Liver (tissue), 9 donors: ENCODE data around the gene HBP1. TPM values are rescaled to one million over a fixed set of nuclear protein-coding genes. Genes with fewer than 3 reads are reported as not detected.

ENCODE experiments used
- DNase-seq: peaks from one replicate; pipeline ENCODE4 v3.0.0-alpha.2; 2017; ENCODE audit warnings: low spot score
- H3K27ac ChIP-seq, 2 donors: one replicate each; pipeline ENCODE4 v1.7.0; 2013; ENCODE audit warnings: inconsistent platforms in 2 of 2, low read length in 2 of 2, control low read depth in 1 of 2, low read depth in 1 of 2, mild to moderate bottlenecking in 1 of 2
- H3K27me3 ChIP-seq, 4 donors: one replicate each; pipeline versions ENCODE4 v1.6.1 to v1.7.0; 2013; ENCODE audit warnings: low read length in 3 of 4, inconsistent platforms in 1 of 4, mild to moderate bottlenecking in 1 of 4, moderate library complexity in 1 of 4; ENCODE audit not compliant: control insufficient read depth in 4 of 4, insufficient read depth in 4 of 4
- H3K36me3 ChIP-seq, 4 donors: one replicate each; pipeline versions ENCODE4 v1.6.1 to v1.7.0; 2013; ENCODE audit warnings: low read length in 3 of 4, mild to moderate bottlenecking in 3 of 4, low read depth in 1 of 4, moderate library complexity in 1 of 4; ENCODE audit not compliant: control insufficient read depth in 4 of 4, insufficient read depth in 3 of 4
- H3K4me1 ChIP-seq, 4 donors: one replicate each; pipeline versions ENCODE4 v1.6.1 to v1.7.0; 2013; ENCODE audit warnings: low read length in 3 of 4, mild to moderate bottlenecking in 3 of 4, moderate library complexity in 1 of 4; ENCODE audit not compliant: control insufficient read depth in 4 of 4, insufficient read depth in 4 of 4
- H3K4me3 ChIP-seq, 3 donors: one replicate each; pipeline versions ENCODE4 v1.6.1 to v1.7.0; 2013; ENCODE audit warnings: low read length in 3 of 3, control low read depth in 1 of 3, low read depth in 1 of 3, mild to moderate bottlenecking in 1 of 3
- H3K9ac ChIP-seq, 2 donors: one replicate each; pipeline ENCODE4 v1.7.0; 2013; ENCODE audit warnings: low read length in 2 of 2, mild to moderate bottlenecking in 2 of 2, moderate library complexity in 2 of 2, control low read depth in 1 of 2, low read depth in 1 of 2
- H3K9me3 ChIP-seq, 4 donors: one replicate each; pipeline versions ENCODE4 v1.6.1 to v1.7.0; 2013; ENCODE audit warnings: low read length in 3 of 4; ENCODE audit not compliant: control insufficient read depth in 4 of 4
- EGR1 ChIP-seq, 2 donors: IDR thresholded peaks; 2 replicates each; pipeline ENCODE4 v1.6.1; 2016 to 2018; ENCODE audit warnings: antibody characterized with exemption in 2 of 2, low read depth in 2 of 2
- FOXA1 ChIP-seq: IDR thresholded peaks from 2 replicates; pipeline ENCODE4 v1.6.1; 2016; ENCODE audit warnings: antibody characterized with exemption
- FOXA2 ChIP-seq: IDR thresholded peaks from 2 replicates; pipeline ENCODE4 v1.6.1; 2016; ENCODE audit warnings: antibody characterized with exemption
- GABPA ChIP-seq, 2 donors: IDR thresholded peaks in 1 of 2; conservative IDR thresholded peaks in 1 of 2; 2 replicates each; pipeline ENCODE4 v1.6.1; 2016; ENCODE audit warnings: antibody characterized with exemption in 2 of 2, mild to moderate bottlenecking in 1 of 2, moderate library complexity in 1 of 2
- HNF4A ChIP-seq, 2 donors: conservative IDR thresholded peaks; 2 replicates each; pipeline ENCODE4 v1.6.1; 2016; ENCODE audit warnings: antibody characterized with exemption in 2 of 2, mild to moderate bottlenecking in 2 of 2
- HNF4G ChIP-seq: IDR thresholded peaks from 2 replicates; pipeline ENCODE4 v1.6.1; 2016; ENCODE audit warnings: antibody characterized with exemption
- JUND ChIP-seq, 2 donors: IDR thresholded peaks; 2 replicates each; pipeline ENCODE4 v1.6.1; 2016; ENCODE audit warnings: antibody characterized with exemption in 2 of 2
- NR2F2 ChIP-seq: IDR thresholded peaks from 2 replicates; pipeline ENCODE4 v1.6.1; 2016; ENCODE audit warnings: antibody characterized with exemption
- RAD21 ChIP-seq, 2 donors: IDR thresholded peaks; 2 replicates each; pipeline ENCODE4 v1.6.1; 2016; ENCODE audit warnings: antibody characterized with exemption in 2 of 2, mild to moderate bottlenecking in 2 of 2
- RXRA ChIP-seq, 2 donors: IDR thresholded peaks; 2 replicates each; pipeline ENCODE4 v1.6.1; 2017 to 2018; ENCODE audit warnings: antibody characterized with exemption in 2 of 2, mild to moderate bottlenecking in 1 of 2
- SP1 ChIP-seq: IDR thresholded peaks from 2 replicates; pipeline ENCODE4 v1.6.1; 2018; ENCODE audit warnings: antibody characterized with exemption, mild to moderate bottlenecking
- TAF1 ChIP-seq: conservative IDR thresholded peaks from 2 replicates; pipeline ENCODE4 v1.6.1; 2016; ENCODE audit warnings: antibody characterized with exemption, mild to moderate bottlenecking
- YY1 ChIP-seq: IDR thresholded peaks from 2 replicates; pipeline ENCODE4 v1.6.1; 2016; ENCODE audit warnings: antibody characterized with exemption, mild to moderate bottlenecking
- WGBS: extraction: QIAGEN DNeasy Blood & Tissue Kit; methylation state at CpG from one replicate; pipeline ENCODE4 v1.1.7; 2013; 5-methylcytosine and 5-hydroxymethylcytosine counted together
- polyA plus RNA-seq, 2 donors: library from polyadenylated mRNA; stranded (reverse) in 1 of 2; unstranded in 1 of 2; fragments of 200-250 nt in 1 of 2; fragments of >200 nt in 1 of 2; fragmentation: Nextera tagmentation in 1 of 2; extraction: Ambion mirVana in 1 of 2; gene quantifications; one replicate each; pipeline versions ENCODE4 v1.2.1 to v1.2.3, GENCODE V29; 2013 to 2015
- total RNA-seq, 2 donors: library from RNA; depleted of rRNA; stranded (reverse); fragments of >200 nt; gene quantifications; one replicate each; pipeline ENCODE4 v1.2.3, GENCODE V29; 2014
- TF ChIP-seq, protein P1 (sequence below): IDR thresholded peaks from 2 replicates; pipeline ENCODE4 v1.6.1; 2016; ENCODE audit warnings: antibody characterized with exemption
- TF ChIP-seq, protein P2 (sequence below): IDR thresholded peaks from 2 replicates; pipeline ENCODE4 v1.6.1; 2016; ENCODE audit warnings: antibody characterized with exemption
- TF ChIP-seq, protein P3 (sequence below): IDR thresholded peaks from 2 replicates; pipeline ENCODE4 v1.6.1; 2016; ENCODE audit warnings: antibody characterized with exemption, mild to moderate bottlenecking
- TF ChIP-seq, protein P4 (sequence below): IDR thresholded peaks from 2 replicates; pipeline ENCODE4 v1.6.1; 2016; ENCODE audit warnings: antibody characterized with exemption
- donor health status: healthy.
- donor health status: healthy.
- donor health status: healthy.
- donor health status: healthy.
- donor health status: healthy.

HBP1 gene
- total and polyA plus RNA-seq, 4 donors = 24.6 to 67.9 (median 48.1) TPM

DNA sequence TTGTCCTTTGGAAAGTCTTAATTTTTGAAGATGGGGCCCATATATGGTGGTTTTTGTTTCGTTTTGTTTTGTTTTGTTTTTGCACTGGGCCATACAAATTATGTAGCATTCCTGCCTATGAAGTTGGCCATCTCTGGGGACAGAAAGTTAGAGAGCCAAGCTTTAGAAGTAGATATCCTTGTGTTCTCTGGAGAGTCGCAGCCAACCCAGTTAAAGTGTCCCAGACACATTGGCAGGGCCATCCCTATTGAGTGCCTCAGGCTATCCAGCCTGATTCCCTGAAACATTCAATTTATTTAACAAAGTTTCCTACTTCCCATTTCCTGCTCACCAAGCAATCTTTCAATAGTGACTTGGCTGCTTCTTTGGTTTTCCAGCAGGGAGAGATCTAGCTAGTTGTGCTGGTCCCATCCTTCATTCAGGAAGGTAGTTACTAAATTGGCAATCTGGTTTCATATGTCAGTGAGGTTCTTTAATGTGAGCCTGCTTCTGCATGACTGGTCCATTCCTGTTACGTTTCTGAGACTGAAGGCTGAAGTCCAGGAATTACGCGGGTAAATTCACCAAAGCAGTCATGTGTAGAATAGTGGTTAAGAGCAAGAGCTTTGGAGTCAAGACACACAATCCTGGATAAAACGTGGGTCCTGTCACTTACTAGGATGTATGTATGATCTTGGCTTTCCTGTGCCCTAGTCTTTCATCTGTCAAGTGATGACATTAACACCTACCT, 49.3 kb upstream of the HBP1 start:
- Histone ChIP-seq H3K9me3 (no peaks in the 10 kb centered on the region), H3K27me3 (no peaks in the 10 kb centered on the region), H3K27ac (no peak overlapping the region), H3K4me3 (no peak overlapping the region), H3K36me3 (no peaks in the 10 kb centered on the region), H3K4me1 (peaks cover 0 to 5% (median under 1%) of the 10 kb centered on the region in 4 donors), H3K9ac (no peak overlapping the region)
- WGBS = 94% methylated on average over 6 of the region's 6 CpGs
- no peak for DNase-seq
- TF ChIP-seq FOXA1 (no peak), HNF4A (conservative IDR thresholded peaks at IDR 0.05) (no peak), GABPA (IDR thresholded peaks at IDR 0.05 in 1 of 2, conservative IDR thresholded peaks at IDR 0.05 in 1 of 2) (no peak), RAD21 (IDR thresholded peaks at IDR 0.05) (no peak), FOXA2 (no peak), TAF1 (no peak), HNF4G (no peak), NR2F2 (no peak), RXRA (IDR thresholded peaks at IDR 0.05) (no peak), JUND (IDR thresholded peaks at IDR 0.05) (no peak), YY1 (no peak), SP1 (no peak)
- TF ChIP-seq, protein P1, sequence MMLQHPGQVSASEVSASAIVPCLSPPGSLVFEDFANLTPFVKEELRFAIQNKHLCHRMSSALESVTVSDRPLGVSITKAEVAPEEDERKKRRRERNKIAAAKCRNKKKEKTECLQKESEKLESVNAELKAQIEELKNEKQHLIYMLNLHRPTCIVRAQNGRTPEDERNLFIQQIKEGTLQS = no peak
- TF ChIP-seq, protein P2, sequence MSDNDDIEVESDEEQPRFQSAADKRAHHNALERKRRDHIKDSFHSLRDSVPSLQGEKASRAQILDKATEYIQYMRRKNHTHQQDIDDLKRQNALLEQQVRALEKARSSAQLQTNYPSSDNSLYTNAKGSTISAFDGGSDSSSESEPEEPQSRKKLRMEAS = no peak
- TF ChIP-seq, protein P3, sequence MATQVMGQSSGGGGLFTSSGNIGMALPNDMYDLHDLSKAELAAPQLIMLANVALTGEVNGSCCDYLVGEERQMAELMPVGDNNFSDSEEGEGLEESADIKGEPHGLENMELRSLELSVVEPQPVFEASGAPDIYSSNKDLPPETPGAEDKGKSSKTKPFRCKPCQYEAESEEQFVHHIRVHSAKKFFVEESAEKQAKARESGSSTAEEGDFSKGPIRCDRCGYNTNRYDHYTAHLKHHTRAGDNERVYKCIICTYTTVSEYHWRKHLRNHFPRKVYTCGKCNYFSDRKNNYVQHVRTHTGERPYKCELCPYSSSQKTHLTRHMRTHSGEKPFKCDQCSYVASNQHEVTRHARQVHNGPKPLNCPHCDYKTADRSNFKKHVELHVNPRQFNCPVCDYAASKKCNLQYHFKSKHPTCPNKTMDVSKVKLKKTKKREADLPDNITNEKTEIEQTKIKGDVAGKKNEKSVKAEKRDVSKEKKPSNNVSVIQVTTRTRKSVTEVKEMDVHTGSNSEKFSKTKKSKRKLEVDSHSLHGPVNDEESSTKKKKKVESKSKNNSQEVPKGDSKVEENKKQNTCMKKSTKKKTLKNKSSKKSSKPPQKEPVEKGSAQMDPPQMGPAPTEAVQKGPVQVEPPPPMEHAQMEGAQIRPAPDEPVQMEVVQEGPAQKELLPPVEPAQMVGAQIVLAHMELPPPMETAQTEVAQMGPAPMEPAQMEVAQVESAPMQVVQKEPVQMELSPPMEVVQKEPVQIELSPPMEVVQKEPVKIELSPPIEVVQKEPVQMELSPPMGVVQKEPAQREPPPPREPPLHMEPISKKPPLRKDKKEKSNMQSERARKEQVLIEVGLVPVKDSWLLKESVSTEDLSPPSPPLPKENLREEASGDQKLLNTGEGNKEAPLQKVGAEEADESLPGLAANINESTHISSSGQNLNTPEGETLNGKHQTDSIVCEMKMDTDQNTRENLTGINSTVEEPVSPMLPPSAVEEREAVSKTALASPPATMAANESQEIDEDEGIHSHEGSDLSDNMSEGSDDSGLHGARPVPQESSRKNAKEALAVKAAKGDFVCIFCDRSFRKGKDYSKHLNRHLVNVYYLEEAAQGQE = no peak

DNA sequence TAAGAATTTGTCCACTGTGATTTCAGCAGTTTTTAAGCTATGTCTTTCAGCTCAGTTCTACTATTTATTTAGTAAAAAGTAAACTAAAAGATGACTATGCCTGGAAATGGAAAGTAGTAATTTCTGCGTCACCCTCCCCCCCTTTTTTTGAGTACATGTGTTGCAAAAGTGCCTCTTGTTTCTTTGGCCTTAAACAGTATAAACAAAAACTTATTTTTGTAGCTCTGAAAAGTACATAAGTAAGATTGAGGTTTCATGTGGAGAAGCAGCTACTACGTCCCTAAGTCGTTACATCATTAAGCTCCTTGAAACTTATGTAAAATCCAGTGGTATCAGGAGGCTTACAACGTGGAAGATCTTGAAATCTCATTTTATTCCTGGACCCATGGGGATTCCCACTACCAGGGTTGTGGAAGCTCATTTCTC, 46.3 kb upstream of the HBP1 start:
- no peak overlapping the region for H3K4me3 ChIP-seq
- no peak for DNase-seq
- no peaks in the 10 kb centered on the region for H3K9me3 ChIP-seq
- no peaks in the 10 kb centered on the region for H3K27me3 ChIP-seq
- H3K27ac ChIP-seq = peak overlapping the region; percentile 36 to 39
- 31% methylated on average over 4 of the region's 4 CpGs for WGBS
- H3K9ac ChIP-seq = peak overlapping the region in 1 of 2 donors; percentile 14
- H3K36me3 ChIP-seq = no peaks in the 10 kb centered on the region
- peaks cover 0 to 5% (median under 1%) of the 10 kb centered on the region in 4 donors for H3K4me1 ChIP-seq
- peak; percentile 16 for TF ChIP-seq NR2F2
- TF ChIP-seq RXRA (IDR thresholded peaks at IDR 0.05) = peak; percentile 11 to 51
- TF ChIP-seq SP1 = peak; percentile 58
- TF ChIP-seq, protein P1 = no peak
- TF ChIP-seq TAF1 = no peak
- peak; percentile 42 for TF ChIP-seq FOXA2
- no peak for TF ChIP-seq GABPA (IDR thresholded peaks at IDR 0.05 in 1 of 2, conservative IDR thresholded peaks at IDR 0.05 in 1 of 2)
- TF ChIP-seq, protein P4, sequence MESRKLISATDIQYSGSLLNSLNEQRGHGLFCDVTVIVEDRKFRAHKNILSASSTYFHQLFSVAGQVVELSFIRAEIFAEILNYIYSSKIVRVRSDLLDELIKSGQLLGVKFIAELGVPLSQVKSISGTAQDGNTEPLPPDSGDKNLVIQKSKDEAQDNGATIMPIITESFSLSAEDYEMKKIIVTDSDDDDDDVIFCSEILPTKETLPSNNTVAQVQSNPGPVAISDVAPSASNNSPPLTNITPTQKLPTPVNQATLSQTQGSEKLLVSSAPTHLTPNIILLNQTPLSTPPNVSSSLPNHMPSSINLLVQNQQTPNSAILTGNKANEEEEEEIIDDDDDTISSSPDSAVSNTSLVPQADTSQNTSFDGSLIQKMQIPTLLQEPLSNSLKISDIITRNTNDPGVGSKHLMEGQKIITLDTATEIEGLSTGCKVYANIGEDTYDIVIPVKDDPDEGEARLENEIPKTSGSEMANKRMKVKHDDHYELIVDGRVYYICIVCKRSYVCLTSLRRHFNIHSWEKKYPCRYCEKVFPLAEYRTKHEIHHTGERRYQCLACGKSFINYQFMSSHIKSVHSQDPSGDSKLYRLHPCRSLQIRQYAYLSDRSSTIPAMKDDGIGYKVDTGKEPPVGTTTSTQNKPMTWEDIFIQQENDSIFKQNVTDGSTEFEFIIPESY = peak; percentile 37
- TF ChIP-seq YY1 = peak; percentile 24
- TF ChIP-seq JUND (IDR thresholded peaks at IDR 0.05) = peak; percentile 46 to 62
- no peak for TF ChIP-seq HNF4G
- TF ChIP-seq, protein P2 = peak; percentile 36
- TF ChIP-seq FOXA1 = no peak
- TF ChIP-seq, protein P3 = no peak
- TF ChIP-seq HNF4A (conservative IDR thresholded peaks at IDR 0.05) = peak; percentile 38 to 41
- peak; percentile 14 to 23 for TF ChIP-seq RAD21 (IDR thresholded peaks at IDR 0.05)
- TF ChIP-seq EGR1 (IDR thresholded peaks at IDR 0.05; ENCODE audit: low read depth in 2 of 2) = no peak
